ENCODE measurements around the gene ZBTB45. TPM values are rescaled to one million over a fixed set of nuclear protein-coding genes. Genes with fewer than 3 reads are reported as not detected.

The ZBTB45 gene
- total RNA-seq, 1 experiment from 2014 or later, result 19.7 TPM

GRCh38 chr19:58513694-58514563, 5.7 kb downstream of the ZBTB45 start (continued):
- peak; percentile 97 for TF ChIP-seq E2F5 (CRISPR knock-in tag; IDR thresholded peaks at IDR 0.05)
- 0 out of 2 replicates have a peak, but pooled peaks have one; percentile 53 for TF ChIP-seq KAT7 (CRISPR knock-in tag; IDR thresholded peaks at IDR 0.05; ENCODE audit: borderline replicate concordance)
- TF ChIP-seq CDX4 (CRISPR knock-in tag; IDR thresholded peaks at IDR 0.05; ENCODE audit: borderline replicate concordance), result no peak
- peak; percentile 92; the same call in 1 of the 2 replicates for TF ChIP-seq HMGXB4 (CRISPR knock-in tag; IDR thresholded peaks at IDR 0.05)
- no peak for TF ChIP-seq AR (CRISPR knock-in tag; IDR thresholded peaks at IDR 0.05)
- no peak for TF ChIP-seq AFF4 (CRISPR knock-in tag; IDR thresholded peaks at IDR 0.05; ENCODE audit: borderline replicate concordance)
- no peak for TF ChIP-seq MYBL2 (CRISPR knock-in tag; IDR thresholded peaks at IDR 0.05)
- TF ChIP-seq ERG (CRISPR knock-in tag; IDR thresholded peaks at IDR 0.05), result no peak
- TF ChIP-seq MLX (CRISPR knock-in tag; IDR thresholded peaks at IDR 0.05), result no peak
- TF ChIP-seq ATF3 (CRISPR knock-in tag; conservative IDR thresholded peaks at IDR 0.05), result no peak
- no peak for TF ChIP-seq ELF4 (CRISPR knock-in tag; IDR thresholded peaks at IDR 0.05; ENCODE audit: low read depth)
- no peak for TF ChIP-seq HMGA2 (CRISPR knock-in tag; IDR thresholded peaks at IDR 0.05)
- TF ChIP-seq ZBTB43 (CRISPR knock-in tag; IDR thresholded peaks at IDR 0.05), result 0 out of 2 replicates have a peak, but pooled peaks have one; percentile 38
- TF ChIP-seq ZNF671 (CRISPR knock-in tag; IDR thresholded peaks at IDR 0.05), result no peak
- TF ChIP-seq CBFB (CRISPR knock-in tag; IDR thresholded peaks at IDR 0.05; ENCODE audit: low read depth), result peak; percentile 89; the same call in 1 of the 2 replicates
- 0 out of 2 replicates have a peak, but pooled peaks have one; percentile 53 for TF ChIP-seq STAT6 (CRISPR knock-in tag; conservative IDR thresholded peaks at IDR 0.05; ENCODE audit: low read depth)
- no peak for TF ChIP-seq USF1 (CRISPR knock-in tag; IDR thresholded peaks at IDR 0.05)
- peak; percentile 91 for TF ChIP-seq SP1 (CRISPR knock-in tag; conservative IDR thresholded peaks at IDR 0.05)

Measured in WTC11 (cell line).